Keratinocyte (primary cell): ENCODE results near the gene CPA5. TPM values are rescaled to one million over a fixed set of nuclear protein-coding genes. Genes with fewer than 3 reads are reported as not detected.

Experiments used
- DNase-seq: peaks from one replicate; pipeline ENCODE4 v3.0.0-alpha.2; 2011; ENCODE audit warnings: low read depth, missing footprints, low spot score
- FAIRE-seq: peaks from 2 replicates; lab custom pipeline; 2011; peaks lifted over from hg19 to GRCh38; lab: Jason Lieb, UNC
- H2AFZ ChIP-seq: 2 replicates; pipeline ENCODE4 v1.6.0; 2012; ENCODE audit warnings: low read length, control low read depth, inconsistent platforms; ENCODE audit not compliant: control insufficient read depth
- H3K27ac ChIP-seq: 2 replicates; pipeline ENCODE4 v1.5.1; 2011; ENCODE audit warnings: low read length; ENCODE audit not compliant: control insufficient read depth, insufficient read depth
- H3K27me3 ChIP-seq: 3 replicates; pipeline ENCODE4 v1.6.0; 2011; ENCODE audit warnings: low read length; ENCODE audit not compliant: control insufficient read depth, insufficient read depth; ENCODE audit errors: extremely low read depth
- H3K36me3 ChIP-seq, 2 experiments: 2 replicates in 1 of 2; 3 replicates in 1 of 2; pipeline ENCODE4 v1.5.1; 2011; ENCODE audit warnings: low read length in 2 of 2, mild to moderate bottlenecking in 1 of 2; ENCODE audit not compliant: control insufficient read depth in 2 of 2, insufficient read depth in 2 of 2; ENCODE audit errors: extremely low read depth in 1 of 2
- H3K4me1 ChIP-seq: 3 replicates; pipeline ENCODE4 v1.5.1; 2011; ENCODE audit warnings: low read length; ENCODE audit not compliant: control insufficient read depth, insufficient read depth; ENCODE audit errors: extremely low read depth
- H3K4me2 ChIP-seq: 3 replicates; pipeline ENCODE4 v1.6.0; 2011; ENCODE audit warnings: low read depth, low read length; ENCODE audit not compliant: control insufficient read depth, insufficient read depth; ENCODE audit errors: extremely low read depth
- H3K4me3 ChIP-seq, 3 experiments: fragments of 200-600 bp in 1 of 3; sonication (generic) in 1 of 3; 2 replicates in 2 of 3; 3 replicates in 1 of 3; pipeline ENCODE4 v1.5.1; 2011 to 2016; ENCODE audit warnings: low read length in 3 of 3, mild to moderate bottlenecking in 3 of 3, control low read depth in 2 of 3, inconsistent platforms in 1 of 3, low read depth in 1 of 3, mixed read lengths in 1 of 3, mixed run types in 1 of 3, moderate library complexity in 1 of 3; ENCODE audit not compliant: control insufficient read depth in 2 of 3, insufficient read depth in 2 of 3; ENCODE audit errors: extremely low read depth in 1 of 3
- H3K79me2 ChIP-seq: 2 replicates; pipeline ENCODE4 v1.6.0; 2012; ENCODE audit warnings: low read length; ENCODE audit not compliant: control insufficient read depth, insufficient read depth
- H3K9ac ChIP-seq: 3 replicates; pipeline ENCODE4 v1.6.0; 2011; ENCODE audit warnings: low read length; ENCODE audit not compliant: control insufficient read depth, insufficient read depth; ENCODE audit errors: extremely low read depth
- H3K9me1 ChIP-seq: 3 replicates; pipeline ENCODE4 v1.6.0; 2011; ENCODE audit warnings: low read length; ENCODE audit not compliant: control insufficient read depth, insufficient read depth; ENCODE audit errors: extremely low read depth
- H3K9me3 ChIP-seq: 2 replicates; pipeline ENCODE4 v1.5.1; 2012; ENCODE audit warnings: low read depth, low read length; ENCODE audit not compliant: control insufficient read depth
- H4K20me1 ChIP-seq: 3 replicates; pipeline ENCODE4 v1.6.0; 2011; ENCODE audit warnings: low read length; ENCODE audit not compliant: control insufficient read depth, insufficient read depth; ENCODE audit errors: extremely low read depth
- EZH2 ChIP-seq: IDR thresholded peaks from one replicate; pipeline ENCODE4 v1.6.1; 2012; ENCODE audit warnings: inconsistent platforms, mild to moderate bottlenecking, low read length, moderate library complexity
- dilution Hi-C: fragments of 300-500 bp; cut with MboI; formaldehyde crosslinking; loops from one replicate; pipeline ENCODE4 v1.7.0; 2020; ENCODE audit warnings: low sequenced_read_pairs; ENCODE audit not compliant: extremely low pct_ligation_motif_present
- polyA plus RNA-seq, 5 experiments: library from polyadenylated mRNA; depleted of rRNA in 3 of 5; stranded (reverse) in 3 of 5; stranded (forward) in 1 of 5; unstranded in 1 of 5; fragments of >200 nt; gene quantifications; 1 replicate in 1 of 5; 2 replicates in 3 of 5; 3 replicates in 1 of 5; pipeline versions ENCODE4 v1.2.1 to v1.2.3, GENCODE V29; 2011 to 2012; ENCODE audit warnings: missing spikeins in 2 of 5, low read depth in 1 of 5, low replicate concordance in 1 of 5
- TF ChIP-seq, protein P1 (sequence below), 3 experiments: IDR thresholded peaks in 1 of 3; conservative IDR thresholded peaks in 1 of 3; optimal IDR thresholded peaks in 1 of 3; 2 replicates in 2 of 3; 3 replicates in 1 of 3; pipeline versions ENCODE3 to v1.5.1; 2011; ENCODE audit warnings: low read length in 3 of 3, mild to moderate bottlenecking in 3 of 3, moderate library complexity in 2 of 3, control low read depth in 1 of 3, inconsistent platforms in 1 of 3; ENCODE audit not compliant: insufficient read depth in 2 of 3; ENCODE audit errors: extremely low read depth in 1 of 3

Gene CPA5
- polyA plus RNA-seq, 1 donor (not counting 4 experiments of a cell fraction or from before 2014, with no cell fraction given): 0.24 TPM

GRCh38 chr7:130350945-130351790 is 6.6 kb downstream of the CPA5 start:
- H2AFZ ChIP-seq: no peak overlapping the region
- no peak for FAIRE-seq

DNA sequence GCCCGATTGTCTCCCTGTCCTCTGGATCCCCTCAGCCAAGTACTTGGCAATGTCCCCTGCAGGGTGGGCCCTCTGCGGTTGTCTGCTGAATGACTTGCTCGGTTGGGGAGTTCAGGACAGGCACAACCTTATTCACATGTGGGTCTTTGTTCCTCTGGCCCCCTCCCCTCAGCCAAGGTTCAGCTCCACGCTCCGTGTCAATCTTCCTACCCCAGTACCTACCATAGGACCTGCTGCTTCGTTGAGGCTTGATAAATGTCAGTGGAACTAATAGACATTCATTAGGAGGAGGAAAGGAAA is 7.1 kb downstream of the CPA5 start:
- Histone ChIP-seq H3K27me3 (peaks cover 2% of the 10 kb centered on the region), H3K79me2 (no peaks in the 10 kb centered on the region), H3K9ac (no peak overlapping the region), H4K20me1 (no peaks in the 10 kb centered on the region), H3K4me3 (no peak overlapping the region), H3K36me3 (no peaks in the 10 kb centered on the region), H3K27ac (no peak overlapping the region), H3K9me3 (no peaks in the 10 kb centered on the region), H3K4me2 (no peak overlapping the region), H3K4me1 (peaks cover 28% of the 10 kb centered on the region), H3K9me1 (peaks cover 2% of the 10 kb centered on the region), H2AFZ (no peak overlapping the region)
- TF ChIP-seq EZH2: no peak
- TF ChIP-seq, protein P1, sequence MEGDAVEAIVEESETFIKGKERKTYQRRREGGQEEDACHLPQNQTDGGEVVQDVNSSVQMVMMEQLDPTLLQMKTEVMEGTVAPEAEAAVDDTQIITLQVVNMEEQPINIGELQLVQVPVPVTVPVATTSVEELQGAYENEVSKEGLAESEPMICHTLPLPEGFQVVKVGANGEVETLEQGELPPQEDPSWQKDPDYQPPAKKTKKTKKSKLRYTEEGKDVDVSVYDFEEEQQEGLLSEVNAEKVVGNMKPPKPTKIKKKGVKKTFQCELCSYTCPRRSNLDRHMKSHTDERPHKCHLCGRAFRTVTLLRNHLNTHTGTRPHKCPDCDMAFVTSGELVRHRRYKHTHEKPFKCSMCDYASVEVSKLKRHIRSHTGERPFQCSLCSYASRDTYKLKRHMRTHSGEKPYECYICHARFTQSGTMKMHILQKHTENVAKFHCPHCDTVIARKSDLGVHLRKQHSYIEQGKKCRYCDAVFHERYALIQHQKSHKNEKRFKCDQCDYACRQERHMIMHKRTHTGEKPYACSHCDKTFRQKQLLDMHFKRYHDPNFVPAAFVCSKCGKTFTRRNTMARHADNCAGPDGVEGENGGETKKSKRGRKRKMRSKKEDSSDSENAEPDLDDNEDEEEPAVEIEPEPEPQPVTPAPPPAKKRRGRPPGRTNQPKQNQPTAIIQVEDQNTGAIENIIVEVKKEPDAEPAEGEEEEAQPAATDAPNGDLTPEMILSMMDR (optimal IDR thresholded peaks at IDR 0.05 in 1 of 3, IDR thresholded peaks at IDR 0.05 in 1 of 3, conservative IDR thresholded peaks at IDR 0.05 in 1 of 3; ENCODE audit: extremely low read depth in 1 of 3, insufficient read depth in 2 of 3, low read length in 3 of 3): no peak
- no peak for FAIRE-seq
- DNase-seq: no peak
- dilution Hi-C loops: no loop called here

More at GRCh38 chr7:130350945-130351790, 6.6 kb downstream of the CPA5 start:
- peaks cover 2% of the 10 kb centered on the region for H3K27me3 ChIP-seq
- peaks cover 23% of the 10 kb centered on the region for H3K4me1 ChIP-seq
- H3K4me2 ChIP-seq: no peak overlapping the region
- no peaks in the 10 kb centered on the region for H3K79me2 ChIP-seq
- H3K4me3 ChIP-seq: no peak overlapping the region
- no peaks in the 10 kb centered on the region for H4K20me1 ChIP-seq
- H3K27ac ChIP-seq: no peak overlapping the region
- no peak for DNase-seq
- H3K9me1 ChIP-seq: peaks cover 2% of the 10 kb centered on the region
- TF ChIP-seq, protein P1 (optimal IDR thresholded peaks at IDR 0.05 in 1 of 3, IDR thresholded peaks at IDR 0.05 in 1 of 3, conservative IDR thresholded peaks at IDR 0.05 in 1 of 3; ENCODE audit: extremely low read depth in 1 of 3, insufficient read depth in 2 of 3, low read length in 3 of 3): no peak
- TF ChIP-seq EZH2: no peak
- no peaks in the 10 kb centered on the region for H3K9me3 ChIP-seq
- no peaks in the 10 kb centered on the region for H3K36me3 ChIP-seq
- H3K9ac ChIP-seq: no peak overlapping the region
- dilution Hi-C loops: no loop called here
